HAP-1 (cell line): ENCODE measurements around the gene GMPPB.

Experiments used
- DNase-seq, 2 experiments: peaks; one replicate each; pipeline ENCODE4 v3.0.0-alpha.2; 2016 to 2020; ENCODE audit warnings: low spot score in 2 of 2
- H3K27me3 ChIP-seq: fragments of 250-450 bp; sonication (Bioruptor Pico); 2 replicates; pipeline ENCODE4 v1.5.1; 2020; ENCODE audit warnings: low read depth, mild to moderate bottlenecking, moderate library complexity
- H3K36me3 ChIP-seq: fragments of 250-450 bp; sonication (Bioruptor Pico); replicated peaks from 2 replicates; pipeline ENCODE4 v1.5.1; 2020; ENCODE audit warnings: mild to moderate bottlenecking
- H3K4me1 ChIP-seq: fragments of 250-450 bp; sonication (Bioruptor Pico); 2 replicates; pipeline ENCODE4 v1.5.1; 2020; ENCODE audit warnings: mild to moderate bottlenecking
- H3K4me3 ChIP-seq: fragments of 250-450 bp; sonication (Bioruptor Pico); 2 replicates; pipeline ENCODE4 v1.5.1; 2020; ENCODE audit warnings: mild to moderate bottlenecking, moderate library complexity
- H3K9me3 ChIP-seq: fragments of 250-450 bp; sonication (Bioruptor Pico); 2 replicates; pipeline ENCODE4 v1.5.1; 2020; ENCODE audit warnings: mild to moderate bottlenecking, moderate library complexity
- in situ Hi-C: fragments of 300-500 bp; cut with MboI; formaldehyde crosslinking; loops from 3 replicates; pipeline ENCODE4 v1.14.3; 2020; ENCODE audit warnings: low sequenced_read_pairs, inconsistent platforms, mixed read lengths

Gene GMPPB

DNA sequence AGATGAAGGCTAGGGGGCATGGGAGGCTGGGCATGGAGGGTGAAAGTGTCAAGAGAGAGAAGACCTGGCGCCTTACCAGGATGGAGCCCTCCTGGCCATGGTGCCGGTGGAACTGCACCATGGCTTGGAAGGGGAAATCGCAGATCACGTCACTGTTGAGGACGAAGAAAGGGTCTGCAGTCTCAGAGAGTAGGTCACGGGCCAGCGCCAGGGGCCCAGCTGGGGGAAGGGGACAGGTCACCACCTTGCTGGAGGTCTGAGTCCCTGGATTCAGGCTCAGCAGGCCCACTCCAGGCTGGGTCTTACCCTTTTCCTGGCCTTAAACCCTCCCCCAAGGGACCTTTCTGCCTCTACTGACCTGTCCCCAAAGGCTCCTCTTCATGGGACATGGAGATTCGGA lies 855 bp downstream of the GMPPB start:
- H3K9me3 ChIP-seq = 0 out of 2 replicates have a peak, but pooled peaks cover 3% of the 10 kb centered on the region
- peaks cover 11% of the 10 kb centered on the region for H3K4me1 ChIP-seq
- H3K4me3 ChIP-seq = peak overlapping the region; percentile 97
- H3K27me3 ChIP-seq = no peaks in the 10 kb centered on the region
- in situ Hi-C loops = no loop called here
- peaks cover 46% of the 10 kb centered on the region for H3K36me3 ChIP-seq
- no peak for DNase-seq

DNA sequence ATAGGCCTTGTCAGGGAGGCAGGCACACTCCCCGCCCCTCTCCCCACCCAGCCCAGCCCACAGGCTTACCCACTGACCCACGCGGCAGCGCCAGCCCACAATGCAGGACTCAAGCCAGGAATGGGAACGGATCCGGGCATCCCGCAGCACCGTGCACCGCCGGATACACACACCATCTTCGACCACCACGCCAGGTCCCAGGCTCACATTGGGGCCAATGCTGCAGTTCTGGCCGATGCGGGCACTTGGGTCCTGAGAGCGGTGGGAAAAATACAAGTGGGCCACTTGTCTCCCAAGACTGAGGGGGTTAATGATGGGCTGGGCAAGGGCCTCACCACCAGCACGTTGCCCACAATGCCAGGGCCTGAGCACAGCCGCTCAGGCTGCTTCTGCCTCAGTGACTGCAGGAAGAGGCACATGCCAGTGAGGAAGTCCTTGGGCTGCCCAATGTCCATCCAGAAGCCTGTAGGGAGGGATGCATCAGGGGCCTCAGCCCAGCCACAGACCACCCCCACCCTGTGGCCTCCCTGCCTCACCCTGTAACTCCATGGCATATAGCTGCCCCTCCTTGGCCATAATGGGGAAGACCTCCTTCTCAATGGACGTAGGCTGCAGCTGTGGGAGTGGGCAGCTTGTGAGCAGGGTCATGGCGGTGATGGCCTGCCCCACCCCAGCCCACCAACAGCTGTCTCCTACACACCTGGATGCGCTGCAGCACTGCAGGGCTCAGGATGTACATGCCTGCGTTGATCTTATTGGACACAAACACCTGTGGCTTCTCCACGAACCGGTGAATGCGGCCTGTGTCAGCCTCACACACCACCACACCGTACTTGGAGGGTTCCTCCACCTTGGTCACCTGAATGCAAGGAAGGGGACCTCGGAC lies 1.6 kb downstream of the GMPPB start:
- Histone ChIP-seq H3K27me3 (no peaks in the 10 kb centered on the region), H3K9me3 (0 out of 2 replicates have a peak, but pooled peaks cover 3% of the 10 kb centered on the region), H3K4me1 (peaks cover 11% of the 10 kb centered on the region), H3K36me3 (peaks cover 39% of the 10 kb centered on the region), H3K4me3 (peak overlapping the region; percentile 97; the same call in 1 of the 2 replicates)
- no peak for DNase-seq
- in situ Hi-C loops = no loop called here

- no peak overlapping the region for H3K4me3 ChIP-seq
- H3K36me3 ChIP-seq = peaks cover 37% of the 10 kb centered on the region
- H3K4me1 ChIP-seq = peaks cover 11% of the 10 kb centered on the region
- no peaks in the 10 kb centered on the region for H3K27me3 ChIP-seq
- H3K9me3 ChIP-seq = 0 out of 2 replicates have a peak, but pooled peaks cover 3% of the 10 kb centered on the region
- no peak for DNase-seq
- in situ Hi-C loops = no loop called here
These were observed 2.2 kb downstream of the GMPPB start for GRCh38 chr3:49721596-49721895.

GRCh38 chr3:49720855-49721595 lies 2.7 kb downstream of the GMPPB start:
- in situ Hi-C loops = no loop called here
- no peak overlapping the region for H3K4me3 ChIP-seq
- H3K36me3 ChIP-seq = peaks cover 40% of the 10 kb centered on the region
- no peak for DNase-seq
- peaks cover 11% of the 10 kb centered on the region for H3K4me1 ChIP-seq
- 0 out of 2 replicates have a peak, but pooled peaks cover 3% of the 10 kb centered on the region for H3K9me3 ChIP-seq
- no peaks in the 10 kb centered on the region for H3K27me3 ChIP-seq

- no peaks in the 10 kb centered on the region for H3K27me3 ChIP-seq
- 0 out of 2 replicates have a peak, but pooled peaks cover 3% of the 10 kb centered on the region for H3K9me3 ChIP-seq
- peaks cover 8% of the 10 kb centered on the region for H3K4me1 ChIP-seq
- H3K36me3 ChIP-seq = peaks cover 40% of the 10 kb centered on the region
- in situ Hi-C loops = no loop called here
- peak; percentile 78 to 96 for DNase-seq
- peak within 1 kb of the TSS; percentile 33 for H3K4me3 ChIP-seq
These were observed 4.4 kb downstream of the GMPPB start, which contains the start of gene AMIGO3 for GRCh38 chr3:49719214-49719884. AMIGO3 (minus strand) TSS chr3:49719684; CDS start chr3:49719465, 219 bp downstream.

- DNase-seq = no peak
- in situ Hi-C loops = no loop called here
- peaks cover 40% of the 10 kb centered on the region for H3K36me3 ChIP-seq
- H3K9me3 ChIP-seq = 0 out of 2 replicates have a peak, but pooled peaks cover 3% of the 10 kb centered on the region
- no peaks in the 10 kb centered on the region for H3K27me3 ChIP-seq
- H3K4me3 ChIP-seq = peak overlapping the region; percentile 33; the same call in 1 of the 2 replicates
- H3K4me1 ChIP-seq = peaks cover 6% of the 10 kb centered on the region
These were observed 4.9 kb downstream of the GMPPB start for GRCh38 chr3:49718858-49719213.

DNA sequence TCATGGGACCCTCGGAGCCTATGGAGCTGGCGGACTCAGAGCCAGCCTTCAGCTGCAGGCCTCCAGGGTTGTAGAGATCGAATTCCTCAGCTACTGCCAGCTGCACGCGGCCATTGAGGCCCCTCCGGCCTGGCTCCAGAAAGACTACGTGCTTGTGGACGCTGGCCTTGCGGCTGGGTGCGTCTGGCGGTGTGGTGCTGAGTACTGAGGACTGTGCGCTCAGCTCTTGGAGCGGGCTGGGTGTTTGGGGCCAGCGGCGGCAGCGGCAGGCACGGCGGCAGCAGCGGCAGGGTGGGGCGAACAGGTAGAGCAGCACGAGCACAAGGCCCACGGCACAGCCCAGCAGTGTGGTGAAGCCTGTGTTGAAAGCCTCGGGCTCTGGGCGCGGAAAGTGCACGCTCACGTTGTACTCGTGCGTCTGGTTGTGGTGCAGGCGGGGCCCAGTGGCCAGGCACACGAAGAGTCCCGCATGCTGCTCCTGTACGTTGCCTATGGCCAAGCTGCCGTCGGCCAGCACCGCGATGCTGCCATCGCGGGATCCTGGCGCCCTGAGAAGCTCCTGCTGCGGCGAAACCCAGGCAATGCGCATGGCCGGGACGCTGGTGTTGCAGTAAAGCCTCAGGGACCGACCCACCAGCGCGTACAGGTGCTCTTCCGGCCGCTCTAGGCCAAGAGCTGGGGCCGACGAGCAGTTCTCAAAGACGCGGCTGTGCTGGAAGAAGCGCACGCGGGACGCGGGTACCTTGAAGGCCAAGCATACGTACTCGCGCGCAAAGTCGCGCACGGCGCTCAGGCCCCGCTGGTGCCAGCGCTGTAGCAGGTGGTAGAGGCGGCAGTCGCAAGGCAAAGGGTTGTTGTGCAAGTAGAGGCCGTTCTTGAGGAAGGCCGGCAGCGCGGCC lies 5.5 kb downstream of the GMPPB start:
- in situ Hi-C loops = no loop called here
- peaks cover 37% of the 10 kb centered on the region for H3K36me3 ChIP-seq
- DNase-seq = no peak
- 0 out of 2 replicates have a peak, but pooled peaks cover 3% of the 10 kb centered on the region for H3K9me3 ChIP-seq
- H3K27me3 ChIP-seq = no peaks in the 10 kb centered on the region
- no peak overlapping the region for H3K4me3 ChIP-seq
- peaks cover 6% of the 10 kb centered on the region for H3K4me1 ChIP-seq

- Histone ChIP-seq H3K27me3 (no peaks in the 10 kb centered on the region), H3K9me3 (0 out of 2 replicates have a peak, but pooled peaks cover 3% of the 10 kb centered on the region), H3K4me1 (peaks cover 2% of the 10 kb centered on the region), H3K4me3 (no peak overlapping the region), H3K36me3 (peaks cover 31% of the 10 kb centered on the region)
- DNase-seq = no peak
- in situ Hi-C loops = no loop called here
These were observed 6.4 kb downstream of the GMPPB start for GRCh38 chr3:49717211-49717958.

DNA sequence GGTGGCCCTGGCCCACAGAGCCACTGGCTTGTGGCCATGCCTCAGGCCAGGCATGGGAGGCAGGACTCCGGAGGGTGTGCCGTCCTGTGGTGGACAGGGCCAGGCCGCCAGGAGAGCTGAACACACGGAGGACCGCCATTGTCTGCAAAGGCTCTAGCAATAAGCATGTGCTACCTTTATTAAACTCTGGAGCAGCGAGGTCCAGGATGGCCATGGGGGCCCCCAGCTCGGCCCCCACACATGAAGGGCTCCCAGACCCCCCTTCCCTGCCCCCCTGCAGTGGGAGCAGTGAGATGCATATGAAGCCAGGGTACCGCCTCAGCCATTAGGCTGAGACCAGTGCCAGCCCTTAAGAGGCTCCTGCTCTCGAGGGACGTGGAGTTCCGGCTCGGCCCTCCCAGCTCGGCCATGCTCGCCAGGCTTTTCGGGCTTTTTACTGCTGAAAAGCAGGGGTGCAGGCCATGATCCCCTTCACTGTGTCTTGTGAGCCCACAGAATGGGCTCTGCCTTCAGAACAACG lies 7.0 kb downstream of the GMPPB start:
- H3K27me3 ChIP-seq = no peaks in the 10 kb centered on the region
- peaks cover 25% of the 10 kb centered on the region for H3K36me3 ChIP-seq
- H3K9me3 ChIP-seq = 0 out of 2 replicates have a peak, but pooled peaks cover 3% of the 10 kb centered on the region
- H3K4me1 ChIP-seq = peaks cover 2% of the 10 kb centered on the region
- DNase-seq = no peak
- no peak overlapping the region for H3K4me3 ChIP-seq
- in situ Hi-C loops = no loop called here

GRCh38 chr3:49716169-49716568 lies 7.6 kb downstream of the GMPPB start:
- H3K9me3 ChIP-seq = 0 out of 2 replicates have a peak, but pooled peaks cover 3% of the 10 kb centered on the region
- in situ Hi-C loops = no loop called here
- no peak for DNase-seq
- H3K4me3 ChIP-seq = no peak overlapping the region
- peaks cover 19% of the 10 kb centered on the region for H3K36me3 ChIP-seq
- H3K4me1 ChIP-seq = peaks cover 2% of the 10 kb centered on the region
- H3K27me3 ChIP-seq = no peaks in the 10 kb centered on the region

DNA sequence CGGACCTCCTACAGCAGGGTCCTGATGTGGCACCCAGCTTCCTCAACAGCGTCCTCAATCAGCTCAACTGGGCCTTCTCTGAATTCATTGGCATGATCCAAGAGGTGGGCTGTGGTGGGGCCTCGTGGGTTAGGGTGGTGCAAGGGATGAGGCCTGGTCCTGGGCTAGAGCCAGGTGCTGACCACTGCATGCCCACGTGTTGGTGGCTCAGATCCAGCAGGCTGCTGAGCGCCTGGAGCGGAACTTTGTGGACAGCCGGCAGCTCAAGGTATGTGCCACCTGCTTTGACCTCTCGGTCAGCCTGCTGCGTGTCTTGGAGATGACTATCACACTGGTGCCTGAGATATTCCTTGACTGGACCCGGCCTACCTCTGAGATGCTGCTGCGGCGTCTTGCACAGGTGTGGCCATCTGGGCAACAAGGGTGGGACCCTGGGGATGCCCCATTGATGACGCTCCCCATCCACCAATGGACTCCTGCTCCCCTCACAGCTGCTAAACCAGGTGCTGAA lies 8.1 kb downstream of the GMPPB start:
- H3K9me3 ChIP-seq = 0 out of 2 replicates have a peak, but pooled peaks cover 3% of the 10 kb centered on the region
- H3K4me3 ChIP-seq = no peak overlapping the region
- H3K4me1 ChIP-seq = peaks cover 2% of the 10 kb centered on the region
- in situ Hi-C loops = no loop called here
- no peak for DNase-seq
- H3K36me3 ChIP-seq = peaks cover 14% of the 10 kb centered on the region
- H3K27me3 ChIP-seq = no peaks in the 10 kb centered on the region
